GM12801 (cell line): ENCODE measurements around the gene FRMD4A.

Experiments
- CTCF ChIP-seq: IDR thresholded peaks from one replicate; pipeline ENCODE4 v1.5.1; 2011; ENCODE audit warnings: control low read depth; ENCODE audit not compliant: insufficient read length; ENCODE audit errors: extremely low read depth

Gene FRMD4A

GRCh38 chr10:13969118-13969791, 361.5 kb downstream of the FRMD4A start:
- no peak for TF ChIP-seq CTCF

GRCh38 chr10:13961853-13962252, 368.9 kb downstream of the FRMD4A start:
- no peak for TF ChIP-seq CTCF

GRCh38 chr10:13961097-13961496, 369.6 kb downstream of the FRMD4A start:
- no peak for TF ChIP-seq CTCF

GRCh38 chr10:13960603-13961002, 370.1 kb downstream of the FRMD4A start:
- no peak for TF ChIP-seq CTCF

- no peak for TF ChIP-seq CTCF
Measured at GRCh38 chr10:13959443-13960359, 371.0 kb downstream of the FRMD4A start.

- no peak for TF ChIP-seq CTCF
Measured at GRCh38 chr10:13957856-13958255, 372.9 kb downstream of the FRMD4A start.

- TF ChIP-seq CTCF, result no peak
Measured at GRCh38 chr10:13956826-13957225, 373.9 kb downstream of the FRMD4A start.
